Panc1 (cell line): Measurements from ENCODE around the gene CDKAL1. TPM values are rescaled to one million over a fixed set of nuclear protein-coding genes. Genes with fewer than 3 reads are reported as not detected.

Experiments
- ATAC-seq: fragments of 200-7000 bp; cut with Tn5 transposase; 2 replicates; pipeline ENCODE4 v1.9.1; 2020; ENCODE audit warnings: mild to moderate bottlenecking, moderate library complexity
- BruUV-seq: library from RNA; stranded (reverse); fragments of 400-500 nt; replicated peaks from 2 replicates; lab custom pipeline; 2021; lab: Mats Ljungman, UMichigan
- CTCF ChIA-PET: fragments of 300-600 bp; sonication (Branson Sonifier 250); formaldehyde crosslinking; loops from one replicate; lab custom pipeline; 2022; ENCODE audit warnings: antibody characterized with exemption; lab: Charles Lee
- POLR2A ChIA-PET: fragments of 300-600 bp; sonication (Branson Sonifier 250); formaldehyde crosslinking; loops from one replicate; lab custom pipeline; 2022; ENCODE audit warnings: antibody characterized with exemption; lab: Charles Lee
- DNase-seq: peaks from one replicate; pipeline ENCODE4 v3.0.0-alpha.2; 2010; ENCODE audit warnings: low read depth, low spot score
- H3K27ac ChIP-seq: 2 replicates; pipeline ENCODE4 v1.5.1; 2011; ENCODE audit warnings: mild to moderate bottlenecking, low read length, inconsistent platforms
- H3K27me3 ChIP-seq: fragments of 200-500 bp; sonication (Bioruptor generic); 2 replicates; pipeline ENCODE4 v1.6.0; 2014; ENCODE audit warnings: low read length, inconsistent platforms; ENCODE audit not compliant: control insufficient read depth, insufficient read depth
- H3K36me3 ChIP-seq: fragments of 200-500 bp; sonication (Bioruptor generic); 2 replicates; pipeline ENCODE4 v1.5.1; 2014; ENCODE audit warnings: inconsistent platforms, mild to moderate bottlenecking, low read length, moderate library complexity; ENCODE audit not compliant: control insufficient read depth, insufficient read depth
- H3K4me1 ChIP-seq: 2 replicates; pipeline ENCODE4 v1.5.1; 2011; ENCODE audit warnings: inconsistent platforms, mild to moderate bottlenecking, low read length, moderate library complexity; ENCODE audit not compliant: control insufficient read depth, insufficient read depth
- H3K4me3 ChIP-seq, 2 experiments: 2 replicates each; pipeline ENCODE4 v1.5.1; 2011 to 2012; ENCODE audit warnings: low read depth in 2 of 2, low read length in 2 of 2, mild to moderate bottlenecking in 2 of 2, inconsistent platforms in 1 of 2, moderate library complexity in 1 of 2
- H3K9me3 ChIP-seq: fragments of 200-500 bp; sonication (Bioruptor generic); 2 replicates; pipeline ENCODE4 v1.5.1; 2014; ENCODE audit warnings: low read depth, mild to moderate bottlenecking, inconsistent platforms, low read length, moderate library complexity; ENCODE audit not compliant: control insufficient read depth, insufficient read depth
- CTCF ChIP-seq: fragments of 450-650 bp; IDR thresholded peaks from 2 replicates; pipeline ENCODE4 v1.5.1; 2017; ENCODE audit warnings: mild to moderate bottlenecking
- POLR2AphosphoS5 ChIP-seq: IDR thresholded peaks from 2 replicates; pipeline ENCODE4 v1.6.1; 2012; ENCODE audit warnings: mild to moderate bottlenecking, low read depth, low read length, moderate library complexity
- SIN3A ChIP-seq: IDR thresholded peaks from 2 replicates; pipeline ENCODE4 v1.6.1; 2012; ENCODE audit warnings: low read depth, mild to moderate bottlenecking, low read length, moderate library complexity, borderline replicate concordance; ENCODE audit not compliant: insufficient read depth
- TCF7L2 ChIP-seq: IDR thresholded peaks from 2 replicates; pipeline ENCODE4 v1.6.1; 2011; ENCODE audit warnings: mild to moderate bottlenecking, low read depth, low read length, inconsistent platforms
- in situ Hi-C: cut with HindIII; loops from 2 replicates; pipeline ENCODE4 v1.10.0; 2016; ENCODE audit warnings: low sequenced_read_pairs, low pct_unique_long_range_greater_than_20kb
- intact Hi-C: fragments of 100-400 bp; cut with micrococcal nuclease; formaldehyde crosslinking; loops from one replicate; pipeline ENCODE4 v1.10.0; 2022; ENCODE audit not compliant: unreplicated experiment
- total RNA-seq: library from RNA; stranded (reverse); gene quantifications from one replicate; pipeline ENCODE4 v1.2.1, GENCODE V29; 2021; ENCODE audit not compliant: unreplicated experiment
- TF ChIP-seq, protein P1 (sequence below), 2 experiments: IDR thresholded peaks; 2 replicates each; pipeline ENCODE4 v1.6.1; 2011 to 2012; ENCODE audit warnings: low read depth in 2 of 2, control low read depth in 1 of 2, low read length in 1 of 2, mild to moderate bottlenecking in 1 of 2, moderate library complexity in 1 of 2; ENCODE audit not compliant: insufficient read depth in 1 of 2

The CDKAL1 gene
- total RNA-seq, 1 experiment from 2014 or later = 14.5 TPM

- TF ChIP-seq, protein P1, sequence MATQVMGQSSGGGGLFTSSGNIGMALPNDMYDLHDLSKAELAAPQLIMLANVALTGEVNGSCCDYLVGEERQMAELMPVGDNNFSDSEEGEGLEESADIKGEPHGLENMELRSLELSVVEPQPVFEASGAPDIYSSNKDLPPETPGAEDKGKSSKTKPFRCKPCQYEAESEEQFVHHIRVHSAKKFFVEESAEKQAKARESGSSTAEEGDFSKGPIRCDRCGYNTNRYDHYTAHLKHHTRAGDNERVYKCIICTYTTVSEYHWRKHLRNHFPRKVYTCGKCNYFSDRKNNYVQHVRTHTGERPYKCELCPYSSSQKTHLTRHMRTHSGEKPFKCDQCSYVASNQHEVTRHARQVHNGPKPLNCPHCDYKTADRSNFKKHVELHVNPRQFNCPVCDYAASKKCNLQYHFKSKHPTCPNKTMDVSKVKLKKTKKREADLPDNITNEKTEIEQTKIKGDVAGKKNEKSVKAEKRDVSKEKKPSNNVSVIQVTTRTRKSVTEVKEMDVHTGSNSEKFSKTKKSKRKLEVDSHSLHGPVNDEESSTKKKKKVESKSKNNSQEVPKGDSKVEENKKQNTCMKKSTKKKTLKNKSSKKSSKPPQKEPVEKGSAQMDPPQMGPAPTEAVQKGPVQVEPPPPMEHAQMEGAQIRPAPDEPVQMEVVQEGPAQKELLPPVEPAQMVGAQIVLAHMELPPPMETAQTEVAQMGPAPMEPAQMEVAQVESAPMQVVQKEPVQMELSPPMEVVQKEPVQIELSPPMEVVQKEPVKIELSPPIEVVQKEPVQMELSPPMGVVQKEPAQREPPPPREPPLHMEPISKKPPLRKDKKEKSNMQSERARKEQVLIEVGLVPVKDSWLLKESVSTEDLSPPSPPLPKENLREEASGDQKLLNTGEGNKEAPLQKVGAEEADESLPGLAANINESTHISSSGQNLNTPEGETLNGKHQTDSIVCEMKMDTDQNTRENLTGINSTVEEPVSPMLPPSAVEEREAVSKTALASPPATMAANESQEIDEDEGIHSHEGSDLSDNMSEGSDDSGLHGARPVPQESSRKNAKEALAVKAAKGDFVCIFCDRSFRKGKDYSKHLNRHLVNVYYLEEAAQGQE (IDR thresholded peaks at IDR 0.05; ENCODE audit: insufficient read depth in 1 of 2, low read depth in 2 of 2, low read length in 1 of 2) = no peak
- no peak for TF ChIP-seq CTCF
- TF ChIP-seq POLR2AphosphoS5 = no peak
- TF ChIP-seq SIN3A = no peak
- no peak for TF ChIP-seq TCF7L2
- in situ Hi-C loops = no loop called here
Measured at GRCh38 chr6:20841806-20842205, 307.5 kb downstream of the CDKAL1 start.

GRCh38 chr6:20845592-20845991 lies 311.3 kb downstream of the CDKAL1 start:
- H3K4me3 ChIP-seq = no peak overlapping the region
- DNase-seq (no peak), ATAC-seq (no peak)
- POLR2A ChIA-PET = no interaction called here
- CTCF ChIA-PET = no interaction called here
- H3K27me3 ChIP-seq = no peaks in the 10 kb centered on the region
- H3K4me1 ChIP-seq = no peaks in the 10 kb centered on the region
- no TSS peak for BruUV-seq
- intact Hi-C loops = no loop called here
- in situ Hi-C loops = no loop called here
- H3K36me3 ChIP-seq = no peaks in the 10 kb centered on the region
- H3K27ac ChIP-seq = no peak overlapping the region
- TF ChIP-seq TCF7L2 (no peak), SIN3A (no peak), CTCF (no peak), POLR2AphosphoS5 (no peak)
- TF ChIP-seq, protein P1 (IDR thresholded peaks at IDR 0.05; ENCODE audit: insufficient read depth in 1 of 2, low read depth in 2 of 2, low read length in 1 of 2) = no peak
- no peaks in the 10 kb centered on the region for H3K9me3 ChIP-seq

More at GRCh38 chr6:20841806-20842205, 307.5 kb downstream of the CDKAL1 start:
- Histone ChIP-seq H3K36me3 (no peaks in the 10 kb centered on the region), H3K4me1 (no peaks in the 10 kb centered on the region), H3K27me3 (no peaks in the 10 kb centered on the region), H3K9me3 (no peaks in the 10 kb centered on the region), H3K4me3 (no peak overlapping the region), H3K27ac (no peak overlapping the region)
- ATAC-seq (no peak), DNase-seq (no peak)
- ChIA-PET POLR2A (no interaction called here), CTCF (no interaction called here)
- intact Hi-C loops = no loop called here
- no TSS peak for BruUV-seq
